Measurements from ENCODE around the gene DYRK1A.

- TF ChIP-seq EZH2phosphoT487 (IDR thresholded peaks at IDR 0.05; ENCODE audit: borderline replicate concordance) = no peak
- TF ChIP-seq, protein P1, sequence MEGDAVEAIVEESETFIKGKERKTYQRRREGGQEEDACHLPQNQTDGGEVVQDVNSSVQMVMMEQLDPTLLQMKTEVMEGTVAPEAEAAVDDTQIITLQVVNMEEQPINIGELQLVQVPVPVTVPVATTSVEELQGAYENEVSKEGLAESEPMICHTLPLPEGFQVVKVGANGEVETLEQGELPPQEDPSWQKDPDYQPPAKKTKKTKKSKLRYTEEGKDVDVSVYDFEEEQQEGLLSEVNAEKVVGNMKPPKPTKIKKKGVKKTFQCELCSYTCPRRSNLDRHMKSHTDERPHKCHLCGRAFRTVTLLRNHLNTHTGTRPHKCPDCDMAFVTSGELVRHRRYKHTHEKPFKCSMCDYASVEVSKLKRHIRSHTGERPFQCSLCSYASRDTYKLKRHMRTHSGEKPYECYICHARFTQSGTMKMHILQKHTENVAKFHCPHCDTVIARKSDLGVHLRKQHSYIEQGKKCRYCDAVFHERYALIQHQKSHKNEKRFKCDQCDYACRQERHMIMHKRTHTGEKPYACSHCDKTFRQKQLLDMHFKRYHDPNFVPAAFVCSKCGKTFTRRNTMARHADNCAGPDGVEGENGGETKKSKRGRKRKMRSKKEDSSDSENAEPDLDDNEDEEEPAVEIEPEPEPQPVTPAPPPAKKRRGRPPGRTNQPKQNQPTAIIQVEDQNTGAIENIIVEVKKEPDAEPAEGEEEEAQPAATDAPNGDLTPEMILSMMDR (conservative IDR thresholded peaks at IDR 0.05; ENCODE audit: low read length) = no peak
Observed at GRCh38 chr21:37469441-37469840, 102.9 kb downstream of the DYRK1A start.
